GM21619 (cell line): Measurements from ENCODE around the gene BRK1.
A peak's percentile ranks its signal among the peaks of the same experiment; 100 is the strongest.
"Not testable (repeated sequence)": the region's sequence is repeated elsewhere in the genome, so short reads cannot be mapped to it uniquely, and the experiment has no call there.

Experiments
- ATAC-seq: cut with Tn5 transposase; IDR thresholded peaks from one replicate; pipeline ENCODE4 v1.9.1; 2021; ENCODE audit not compliant: unreplicated experiment

The BRK1 gene

GRCh38 chr3:10115326-10116137 is at the start of gene BRK1:
TSS of gene BRK1 (plus strand) at chr3:10115675. CDS start at chr3:10115702, 27 bp downstream.
- peak; percentile 96 for ATAC-seq

GRCh38 chr3:10070077-10070476 is 45.4 kb upstream of the BRK1 start:
- ATAC-seq, result not testable (repeated sequence)

- no peak for ATAC-seq
Measured at GRCh38 chr3:10074666-10075065, 40.8 kb upstream of the BRK1 start.

GRCh38 chr3:10081871-10082270 is 33.6 kb upstream of the BRK1 start:
- no peak for ATAC-seq

- no peak for ATAC-seq
Measured at GRCh38 chr3:10085738-10086137, 29.7 kb upstream of the BRK1 start.

GRCh38 chr3:10088256-10088655 is 27.2 kb upstream of the BRK1 start:
- ATAC-seq, result no peak

- ATAC-seq, result no peak
Measured at GRCh38 chr3:10090179-10090578, 25.3 kb upstream of the BRK1 start.

DNA sequence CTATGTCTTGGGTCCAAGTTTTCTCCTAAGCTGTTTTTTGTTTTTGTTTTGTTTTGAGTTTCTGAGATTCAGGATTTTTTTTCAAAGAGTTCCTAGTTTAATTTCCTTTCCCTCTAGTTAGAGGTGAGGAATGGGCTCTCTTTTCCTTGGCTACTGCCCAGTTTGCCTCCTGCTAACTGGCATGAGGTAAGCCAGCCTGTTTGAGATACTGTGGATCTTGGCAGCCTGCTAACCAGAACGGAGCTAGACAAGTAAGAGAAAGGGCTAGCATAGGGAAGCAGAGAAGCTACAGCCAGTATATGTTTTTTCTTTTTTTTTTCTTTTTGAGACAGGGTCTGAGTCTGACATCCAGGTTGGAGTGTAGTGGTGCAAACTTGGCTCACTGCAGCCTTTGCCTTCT is 24.7 kb upstream of the BRK1 start:
- not testable (repeated sequence) for ATAC-seq

DNA sequence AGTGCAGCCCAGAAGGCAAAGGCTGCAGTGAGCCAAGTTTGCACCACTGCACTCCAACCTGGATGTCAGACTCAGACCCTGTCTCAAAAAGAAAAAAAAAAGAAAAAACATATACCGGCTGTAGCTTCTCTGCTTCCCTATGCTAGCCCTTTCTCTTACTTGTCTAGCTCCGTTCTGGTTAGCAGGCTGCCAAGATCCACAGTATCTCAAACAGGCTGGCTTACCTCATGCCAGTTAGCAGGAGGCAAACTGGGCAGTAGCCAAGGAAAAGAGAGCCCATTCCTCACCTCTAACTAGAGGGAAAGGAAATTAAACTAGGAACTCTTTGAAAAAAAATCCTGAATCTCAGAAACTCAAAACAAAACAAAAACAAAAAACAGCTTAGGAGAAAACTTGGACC is 24.1 kb upstream of the BRK1 start:
- ATAC-seq, result not testable (repeated sequence)

DNA sequence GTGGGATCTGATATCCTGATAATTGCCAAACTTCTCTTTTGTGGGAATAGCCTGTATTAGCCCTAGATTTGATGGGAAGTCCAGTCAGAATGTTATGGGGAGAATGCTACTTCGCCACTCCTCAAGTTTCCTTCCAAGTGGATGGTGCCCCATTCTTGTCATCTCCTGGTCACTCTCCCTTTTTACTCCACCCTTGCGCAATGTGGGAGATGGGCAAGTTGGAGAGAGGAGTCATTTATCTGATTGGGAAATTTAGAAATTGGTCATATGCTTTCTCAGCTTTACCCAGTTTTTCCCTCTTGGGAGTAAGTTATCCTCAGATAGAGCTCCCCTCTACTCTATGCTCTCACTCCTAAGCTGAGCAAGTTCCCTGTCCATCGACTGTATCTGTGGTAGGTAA is 21.8 kb upstream of the BRK1 start:
- ATAC-seq, result no peak

GRCh38 chr3:10099041-10099440 is 16.4 kb upstream of the BRK1 start:
- no peak for ATAC-seq

GRCh38 chr3:10106919-10107318 is 8.6 kb upstream of the BRK1 start:
- no peak for ATAC-seq

GRCh38 chr3:10108091-10108490 is 7.4 kb upstream of the BRK1 start, which contains the start of gene FANCD2OS:
TSS of gene FANCD2OS (minus strand) at chr3:10108255. CDS start at chr3:10104774, 3,481 bp downstream.
- no peak for ATAC-seq

- ATAC-seq, result no peak
Measured at GRCh38 chr3:10116138-10116460, 624 bp downstream of the BRK1 start.

DNA sequence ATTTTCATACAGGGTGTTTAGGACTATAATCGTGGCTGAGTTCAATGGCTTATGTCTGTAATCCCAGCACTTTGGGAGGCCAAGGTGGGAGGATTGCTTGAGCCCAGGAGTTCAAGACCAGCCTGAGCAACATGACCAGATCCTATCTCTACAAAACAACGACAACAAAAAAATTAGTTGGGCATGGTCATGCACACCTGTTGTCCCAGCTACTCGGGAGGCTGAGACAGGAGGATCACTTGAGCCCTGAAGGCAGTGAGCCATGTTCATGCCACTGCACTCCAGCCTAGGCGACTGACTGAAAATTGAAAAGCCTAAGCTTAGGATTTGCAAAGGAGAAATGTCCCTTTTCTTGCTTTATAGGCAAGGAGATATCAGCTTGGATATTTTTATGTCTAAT is 1.5 kb downstream of the BRK1 start:
- no peak for ATAC-seq

DNA sequence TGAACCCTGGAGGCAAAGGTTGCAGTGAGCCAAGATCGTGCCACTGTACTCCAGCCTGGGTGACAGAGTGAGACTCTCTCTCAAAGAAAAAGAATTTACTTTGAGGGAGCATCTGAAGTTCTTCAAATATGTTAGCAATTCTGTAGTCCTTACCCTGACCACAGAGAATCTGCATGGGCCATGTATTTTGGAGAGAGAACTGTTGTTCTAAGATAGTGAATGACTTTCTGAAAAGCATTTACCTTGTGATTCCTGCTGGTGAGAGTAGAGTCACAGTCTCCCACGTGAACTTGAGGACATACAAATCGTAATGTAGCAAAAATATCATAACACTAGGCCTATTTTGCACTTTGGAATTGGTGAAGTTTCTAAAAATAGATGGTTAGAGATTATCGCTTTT is 3.9 kb downstream of the BRK1 start:
- ATAC-seq, result no peak

DNA sequence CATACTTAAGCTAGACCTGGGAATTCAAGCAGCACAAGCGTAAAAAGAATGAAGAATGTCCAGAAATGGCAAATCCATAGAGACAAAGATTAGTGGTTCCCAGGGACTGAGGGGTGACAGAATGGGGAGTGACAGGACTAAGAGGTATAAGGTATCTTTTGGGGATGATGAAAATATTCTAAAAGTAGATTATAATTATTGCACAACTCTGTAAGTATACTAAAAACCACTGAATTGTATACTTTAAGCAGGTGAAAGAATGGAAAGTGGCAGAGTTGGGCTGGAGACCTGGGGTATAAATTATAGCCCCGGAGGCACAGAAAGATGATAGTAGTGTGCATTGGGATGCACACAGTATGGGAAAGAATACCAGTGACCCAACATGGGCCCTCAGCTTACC is 5.6 kb downstream of the BRK1 start:
- ATAC-seq, result no peak

DNA sequence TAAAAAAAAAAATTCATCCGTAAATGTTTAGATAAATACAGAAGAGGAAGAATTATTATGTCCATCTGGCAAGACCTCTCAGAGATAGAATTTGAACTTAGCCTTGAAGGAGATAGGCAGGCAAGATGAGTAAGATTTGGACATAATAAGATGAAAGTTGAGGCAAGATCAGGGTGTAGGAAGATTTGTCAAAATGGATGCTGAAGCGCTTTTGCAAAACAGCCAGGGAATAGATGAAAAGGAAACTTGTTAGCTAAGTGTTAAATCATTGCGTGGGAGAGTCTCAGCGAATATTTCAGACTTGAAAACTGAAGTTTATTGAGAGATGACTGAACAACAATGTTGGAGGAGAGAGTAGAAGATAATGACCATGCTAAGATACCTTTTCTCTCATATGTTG is 7.2 kb downstream of the BRK1 start:
- ATAC-seq, result no peak

DNA sequence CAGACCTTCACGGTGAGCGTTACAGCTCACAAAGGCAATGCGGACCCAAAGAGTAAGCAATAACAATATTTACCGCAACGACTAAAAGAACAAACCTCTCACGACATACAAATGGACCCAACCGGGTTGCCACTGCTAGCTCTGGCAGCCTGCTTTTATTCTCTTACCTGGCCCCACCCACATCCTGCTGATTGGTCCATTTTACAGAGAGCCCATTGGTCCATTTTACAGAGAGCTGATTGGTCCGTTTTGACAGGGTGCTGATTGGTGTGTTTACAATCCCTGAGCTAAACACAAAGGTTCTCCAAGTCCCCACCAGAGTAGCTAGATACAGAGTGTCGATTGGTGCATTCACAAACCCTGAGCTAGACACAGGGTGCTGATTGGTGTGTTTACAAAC is 20.4 kb downstream of the BRK1 start:
- ATAC-seq, result not testable (repeated sequence)

GRCh38 chr3:10136426-10137005 is 21.0 kb downstream of the BRK1 start:
- ATAC-seq, result no peak

DNA sequence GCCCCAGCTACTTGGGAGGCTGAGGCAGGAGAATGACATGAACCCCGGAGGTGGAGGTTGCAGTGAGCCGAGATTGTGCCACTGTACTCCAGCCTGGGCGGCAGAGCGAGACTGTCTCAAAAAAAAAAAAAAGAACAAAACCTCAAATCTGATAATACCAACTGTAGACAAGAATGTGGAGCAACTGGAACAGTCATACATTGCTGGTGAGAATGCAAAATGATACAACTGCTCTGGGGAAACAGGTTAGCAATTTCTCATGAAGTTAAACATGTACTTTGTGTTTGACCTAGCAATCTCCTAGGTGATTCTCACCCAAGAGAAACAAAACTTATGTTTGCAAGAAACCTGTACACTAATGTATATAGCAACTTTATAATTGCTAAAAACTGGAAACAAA is 21.7 kb downstream of the BRK1 start:
- ATAC-seq, result no peak

DNA sequence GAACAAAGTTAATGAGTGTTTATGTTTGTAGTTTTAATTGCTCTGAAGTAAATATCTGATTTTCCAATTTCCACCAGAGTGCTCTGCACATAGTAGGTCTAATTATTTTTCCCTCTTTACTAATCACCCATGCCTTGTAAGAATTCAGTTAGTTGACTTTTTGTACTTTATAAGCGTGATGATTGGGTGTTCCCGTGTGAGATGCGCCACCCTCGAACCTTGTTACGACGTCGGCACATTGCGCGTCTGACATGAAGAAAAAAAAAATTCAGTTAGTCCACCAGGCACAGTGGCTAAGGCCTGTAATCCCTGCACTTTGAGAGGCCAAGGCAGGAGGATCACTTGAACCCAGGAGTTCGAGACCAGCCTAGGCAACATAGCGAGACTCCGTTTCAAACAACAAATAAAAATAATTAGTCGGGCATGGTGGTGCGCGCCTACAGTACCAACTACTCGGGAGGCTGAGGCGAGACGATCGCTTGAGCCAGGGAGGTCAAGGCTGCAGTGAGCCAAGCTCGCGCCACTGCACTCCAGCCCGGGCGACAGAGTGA is 25.6 kb downstream of the BRK1 start:
- no peak for ATAC-seq
